ENCODE data around the gene CFAP20DC.
"Not testable (repeated sequence)": the region's sequence is repeated elsewhere in the genome, so short reads cannot be mapped to it uniquely, and the experiment has no call there.

Gene CFAP20DC

GRCh38 chr3:58924578-58924977 is 125.2 kb downstream of the CFAP20DC start:
- H3K9me3 ChIP-seq (ENCODE audit: control insufficient read depth, insufficient read depth, low read length): no peaks in the 10 kb centered on the region
- no peaks in the 10 kb centered on the region for H3K4me1 ChIP-seq (ENCODE audit: control insufficient read depth, insufficient read depth, low read length)
- H3K9ac ChIP-seq (ENCODE audit: low read depth, low read length): no peak overlapping the region
- H3K36me3 ChIP-seq (ENCODE audit: control insufficient read depth, insufficient read depth, low read length): no peaks in the 10 kb centered on the region
- H3K27ac ChIP-seq (ENCODE audit: low read depth, low read length): no peak overlapping the region
- H3K27me3 ChIP-seq (ENCODE audit: control insufficient read depth, insufficient read depth, low read length): no peaks in the 10 kb centered on the region
- no peak overlapping the region for H3K4me3 ChIP-seq (ENCODE audit: low read depth, low read length)

GRCh38 chr3:58900386-58900785 is 149.4 kb downstream of the CFAP20DC start:
- Histone ChIP-seq H3K27ac (ENCODE audit: low read depth, low read length) (no peak overlapping the region), H3K36me3 (ENCODE audit: control insufficient read depth, insufficient read depth, low read length) (no peaks in the 10 kb centered on the region), H3K9ac (ENCODE audit: low read depth, low read length) (no peak overlapping the region)

GRCh38 chr3:58899953-58900298 is 149.9 kb downstream of the CFAP20DC start:
- Histone ChIP-seq H3K27ac (ENCODE audit: low read depth, low read length) (no peak overlapping the region), H3K27me3 (ENCODE audit: control insufficient read depth, insufficient read depth, low read length) (no peaks in the 10 kb centered on the region)

More at GRCh38 chr3:58900386-58900785, 149.4 kb downstream of the CFAP20DC start:
- no peaks in the 10 kb centered on the region for H3K4me1 ChIP-seq (ENCODE audit: control insufficient read depth, insufficient read depth, low read length)
- no peaks in the 10 kb centered on the region for H3K27me3 ChIP-seq (ENCODE audit: control insufficient read depth, insufficient read depth, low read length)
- H3K9me3 ChIP-seq (ENCODE audit: control insufficient read depth, insufficient read depth, low read length): peaks cover 2% of the 10 kb centered on the region
- H3K4me3 ChIP-seq (ENCODE audit: low read depth, low read length): no peak overlapping the region

GRCh38 chr3:58899159-58899952 is 150.5 kb downstream of the CFAP20DC start:
- H3K4me1 ChIP-seq (ENCODE audit: control insufficient read depth, insufficient read depth, low read length): no peaks in the 10 kb centered on the region
- H3K9me3 ChIP-seq (ENCODE audit: control insufficient read depth, insufficient read depth, low read length): peaks cover 9% of the 10 kb centered on the region
- H3K36me3 ChIP-seq (ENCODE audit: control insufficient read depth, insufficient read depth, low read length): no peaks in the 10 kb centered on the region
- H3K9ac ChIP-seq (ENCODE audit: low read depth, low read length): no peak overlapping the region
- no peak overlapping the region for H3K27ac ChIP-seq (ENCODE audit: low read depth, low read length)
- no peak overlapping the region for H3K4me3 ChIP-seq (ENCODE audit: low read depth, low read length)
- H3K27me3 ChIP-seq (ENCODE audit: control insufficient read depth, insufficient read depth, low read length): no peaks in the 10 kb centered on the region

More at GRCh38 chr3:58899953-58900298, 149.9 kb downstream of the CFAP20DC start:
- H3K9ac ChIP-seq (ENCODE audit: low read depth, low read length): no peak overlapping the region
- H3K4me1 ChIP-seq (ENCODE audit: control insufficient read depth, insufficient read depth, low read length): no peaks in the 10 kb centered on the region
- no peaks in the 10 kb centered on the region for H3K36me3 ChIP-seq (ENCODE audit: control insufficient read depth, insufficient read depth, low read length)
- H3K4me3 ChIP-seq (ENCODE audit: low read depth, low read length): no peak overlapping the region
- peaks cover 4% of the 10 kb centered on the region for H3K9me3 ChIP-seq (ENCODE audit: control insufficient read depth, insufficient read depth, low read length)

- no peaks in the 10 kb centered on the region for H3K4me1 ChIP-seq (ENCODE audit: control insufficient read depth, insufficient read depth, low read length)
- H3K27me3 ChIP-seq (ENCODE audit: control insufficient read depth, insufficient read depth, low read length): no peaks in the 10 kb centered on the region
- no peak overlapping the region for H3K4me3 ChIP-seq (ENCODE audit: low read depth, low read length)
- H3K27ac ChIP-seq (ENCODE audit: low read depth, low read length): no peak overlapping the region
- H3K36me3 ChIP-seq (ENCODE audit: control insufficient read depth, insufficient read depth, low read length): no peaks in the 10 kb centered on the region
- no peak overlapping the region for H3K9ac ChIP-seq (ENCODE audit: low read depth, low read length)
- H3K9me3 ChIP-seq (ENCODE audit: control insufficient read depth, insufficient read depth, low read length): peaks cover 10% of the 10 kb centered on the region
These were observed 151.3 kb downstream of the CFAP20DC start for GRCh38 chr3:58898513-58898912.

- Histone ChIP-seq H3K36me3 (ENCODE audit: control insufficient read depth, insufficient read depth, low read length) (no peaks in the 10 kb centered on the region), H3K9ac (ENCODE audit: low read depth, low read length) (no peak overlapping the region), H3K9me3 (ENCODE audit: control insufficient read depth, insufficient read depth, low read length) (peaks cover 10% of the 10 kb centered on the region), H3K4me3 (ENCODE audit: low read depth, low read length) (no peak overlapping the region), H3K4me1 (ENCODE audit: control insufficient read depth, insufficient read depth, low read length) (no peaks in the 10 kb centered on the region), H3K27ac (ENCODE audit: low read depth, low read length) (no peak overlapping the region), H3K27me3 (ENCODE audit: control insufficient read depth, insufficient read depth, low read length) (no peaks in the 10 kb centered on the region)
These were observed 152.2 kb downstream of the CFAP20DC start for GRCh38 chr3:58897646-58898045.

- H3K4me3 ChIP-seq (ENCODE audit: low read depth, low read length); H3K27me3 ChIP-seq (ENCODE audit: control insufficient read depth, insufficient read depth, low read length); H3K9ac ChIP-seq (ENCODE audit: low read depth, low read length); H3K36me3 ChIP-seq (ENCODE audit: control insufficient read depth, insufficient read depth, low read length); H3K27ac ChIP-seq (ENCODE audit: low read depth, low read length); H3K4me1 ChIP-seq (ENCODE audit: control insufficient read depth, insufficient read depth, low read length): not testable (repeated sequence)
- H3K9me3 ChIP-seq (ENCODE audit: control insufficient read depth, insufficient read depth, low read length): peaks cover 10% of the 10 kb centered on the region
These were observed 154.1 kb downstream of the CFAP20DC start for GRCh38 chr3:58895678-58896077.

- not testable (repeated sequence) for H3K27ac ChIP-seq (ENCODE audit: low read depth, low read length); H3K27me3 ChIP-seq (ENCODE audit: control insufficient read depth, insufficient read depth, low read length); H3K4me1 ChIP-seq (ENCODE audit: control insufficient read depth, insufficient read depth, low read length); H3K4me3 ChIP-seq (ENCODE audit: low read depth, low read length); H3K36me3 ChIP-seq (ENCODE audit: control insufficient read depth, insufficient read depth, low read length); H3K9ac ChIP-seq (ENCODE audit: low read depth, low read length)
- peaks cover 10% of the 10 kb centered on the region for H3K9me3 ChIP-seq (ENCODE audit: control insufficient read depth, insufficient read depth, low read length)
These were observed 157.3 kb downstream of the CFAP20DC start for GRCh38 chr3:58892526-58892925.

GRCh38 chr3:58888087-58888486 is 161.7 kb downstream of the CFAP20DC start:
- H3K4me1 ChIP-seq (ENCODE audit: control insufficient read depth, insufficient read depth, low read length): no peaks in the 10 kb centered on the region
- H3K36me3 ChIP-seq (ENCODE audit: control insufficient read depth, insufficient read depth, low read length): no peaks in the 10 kb centered on the region
- H3K27ac ChIP-seq (ENCODE audit: low read depth, low read length): no peak overlapping the region
- H3K4me3 ChIP-seq (ENCODE audit: low read depth, low read length): no peak overlapping the region
- no peak overlapping the region for H3K9ac ChIP-seq (ENCODE audit: low read depth, low read length)
- no peaks in the 10 kb centered on the region; the same call in 1 of the 2 replicates for H3K9me3 ChIP-seq (ENCODE audit: control insufficient read depth, insufficient read depth, low read length)
- no peaks in the 10 kb centered on the region for H3K27me3 ChIP-seq (ENCODE audit: control insufficient read depth, insufficient read depth, low read length)

GRCh38 chr3:58884453-58884852 is 165.4 kb downstream of the CFAP20DC start:
- H3K4me1 ChIP-seq (ENCODE audit: control insufficient read depth, insufficient read depth, low read length): peaks cover 9% of the 10 kb centered on the region
- H3K9me3 ChIP-seq (ENCODE audit: control insufficient read depth, insufficient read depth, low read length): no peaks in the 10 kb centered on the region
- no peak overlapping the region for H3K9ac ChIP-seq (ENCODE audit: low read depth, low read length)
- H3K27ac ChIP-seq (ENCODE audit: low read depth, low read length): no peak overlapping the region
- no peak overlapping the region for H3K4me3 ChIP-seq (ENCODE audit: low read depth, low read length)
- no peaks in the 10 kb centered on the region for H3K36me3 ChIP-seq (ENCODE audit: control insufficient read depth, insufficient read depth, low read length)
- no peaks in the 10 kb centered on the region for H3K27me3 ChIP-seq (ENCODE audit: control insufficient read depth, insufficient read depth, low read length)

GRCh38 chr3:58880182-58880581 is 169.6 kb downstream of the CFAP20DC start:
- H3K27ac ChIP-seq (ENCODE audit: low read depth, low read length): no peak overlapping the region
- no peaks in the 10 kb centered on the region for H3K36me3 ChIP-seq (ENCODE audit: control insufficient read depth, insufficient read depth, low read length)
- no peak overlapping the region for H3K4me3 ChIP-seq (ENCODE audit: low read depth, low read length)
- peaks cover 9% of the 10 kb centered on the region for H3K4me1 ChIP-seq (ENCODE audit: control insufficient read depth, insufficient read depth, low read length)
- H3K9me3 ChIP-seq (ENCODE audit: control insufficient read depth, insufficient read depth, low read length): no peaks in the 10 kb centered on the region
- no peak overlapping the region for H3K9ac ChIP-seq (ENCODE audit: low read depth, low read length)
- H3K27me3 ChIP-seq (ENCODE audit: control insufficient read depth, insufficient read depth, low read length): no peaks in the 10 kb centered on the region
